Measurements from ENCODE around the gene CDC42BPB.

Gene CDC42BPB

GRCh38 chr14:102984336-102985102 is 72.8 kb downstream of the CDC42BPB start:
- DNase-seq, result no peak

GRCh38 chr14:102983496-102983895 is 73.9 kb downstream of the CDC42BPB start:
- no peak for DNase-seq

- no peak for DNase-seq
Observed at GRCh38 chr14:102982852-102983470, 74.4 kb downstream of the CDC42BPB start.

- DNase-seq, result no peak
Observed at GRCh38 chr14:102980409-102980810, 76.9 kb downstream of the CDC42BPB start.

GRCh38 chr14:102979406-102979805 is 77.9 kb downstream of the CDC42BPB start:
- no peak for DNase-seq

- no peak for DNase-seq
Observed at GRCh38 chr14:102977475-102977874, 79.9 kb downstream of the CDC42BPB start.

- no peak for DNase-seq
Observed at GRCh38 chr14:102975662-102976061, 81.7 kb downstream of the CDC42BPB start.

GRCh38 chr14:102973706-102974285 is 83.6 kb downstream of the CDC42BPB start:
- DNase-seq, result no peak

- DNase-seq, result no peak
Observed at GRCh38 chr14:102971836-102972606, 85.3 kb downstream of the CDC42BPB start.

- no peak for DNase-seq
Observed at GRCh38 chr14:102971314-102971713, 86.0 kb downstream of the CDC42BPB start.

GRCh38 chr14:102970496-102970895 is 86.9 kb downstream of the CDC42BPB start:
- DNase-seq, result no peak

- DNase-seq, result no peak
Observed at GRCh38 chr14:102969901-102970300, 87.4 kb downstream of the CDC42BPB start.

- DNase-seq, result no peak
Observed at GRCh38 chr14:102969060-102969791, 88.1 kb downstream of the CDC42BPB start.

- DNase-seq, result no peak
Observed at GRCh38 chr14:102968306-102968705, 89.0 kb downstream of the CDC42BPB start.

GRCh38 chr14:102967506-102967795 is 89.9 kb downstream of the CDC42BPB start:
- no peak for DNase-seq

GRCh38 chr14:102966681-102967505 is 90.5 kb downstream of the CDC42BPB start:
- no peak for DNase-seq

GRCh38 chr14:102965971-102966655 is 91.2 kb downstream of the CDC42BPB start:
- no peak for DNase-seq

- no peak for DNase-seq
Observed at GRCh38 chr14:102965282-102965681, 92.1 kb downstream of the CDC42BPB start.

GRCh38 chr14:102964152-102964730 is 93.1 kb downstream of the CDC42BPB start:
- no peak for DNase-seq

GRCh38 chr14:102962111-102962627 is 95.2 kb downstream of the CDC42BPB start:
- no peak for DNase-seq

- no peak for DNase-seq
Observed at GRCh38 chr14:102958461-102958860, 98.9 kb downstream of the CDC42BPB start.

All from RPMI8226 (cell line).